Left lobe of liver (tissue), 2 donors: ENCODE results near the gene MST1R. TPM values are rescaled to one million over a fixed set of nuclear protein-coding genes. Genes with fewer than 3 reads are reported as not detected.

Experiments used
- ATAC-seq: fragments of 200-7000 bp; cut with Tn5 transposase; one replicate; pipeline ENCODE4 v1.9.1; 2020; ENCODE audit warnings: mild to moderate bottlenecking, moderate library complexity
- DNase-seq: peaks from one replicate; pipeline ENCODE4 v3.0.0-alpha.2; 2020; ENCODE audit warnings: low spot score
- total RNA-seq: library from RNA; stranded (reverse); gene quantifications from one replicate; pipeline ENCODE4 v1.2.1, GENCODE V29; 2021
- donor health status: DM: no; HTN: no; CAD: no; lungs with moderate emphysema.
- donor health status: DM: no; HTN: yes; CAD: no.

The MST1R gene
- total RNA-seq, 1 donor from 2014 or later, result 1.3 TPM

GRCh38 chr3:49879721-49880120, 24.0 kb downstream of the MST1R start:
- ATAC-seq, result no peak

GRCh38 chr3:49878686-49879085, 25.0 kb downstream of the MST1R start:
- DNase-seq (no peak), ATAC-seq (no peak)

More at GRCh38 chr3:49879721-49880120, 24.0 kb downstream of the MST1R start:
- no peak for DNase-seq

- ATAC-seq, result no peak
Measured at GRCh38 chr3:49877716-49878115, 26.0 kb downstream of the MST1R start.

GRCh38 chr3:49876567-49876966, 27.1 kb downstream of the MST1R start:
- no peak for DNase-seq

More at GRCh38 chr3:49877716-49878115, 26.0 kb downstream of the MST1R start:
- no peak for DNase-seq

GRCh38 chr3:49873623-49874022, 30.1 kb downstream of the MST1R start:
- ATAC-seq (peak; percentile 72), DNase-seq (no peak)

More at GRCh38 chr3:49876567-49876966, 27.1 kb downstream of the MST1R start:
- no peak for ATAC-seq

- no peak for DNase-seq
- ATAC-seq, result no peak
Measured at GRCh38 chr3:49872801-49873281, 30.8 kb downstream of the MST1R start.

GRCh38 chr3:49871531-49872153, 32.0 kb downstream of the MST1R start:
- DNase-seq (no peak), ATAC-seq (no peak)

GRCh38 chr3:49869525-49870126, 34.0 kb downstream of the MST1R start, which contains the start of gene CAMKV:
Gene CAMKV (minus strand): TSS chr3:49869906. CDS start chr3:49862388, 7,518 bp downstream.
- no peak for DNase-seq
- ATAC-seq, result peak; percentile 21

- ATAC-seq, result no peak
- no peak for DNase-seq
Measured at GRCh38 chr3:49868862-49869466, 34.7 kb downstream of the MST1R start.

- no peak for DNase-seq
- ATAC-seq, result peak; percentile 51
Measured at GRCh38 chr3:49867871-49868321, 35.8 kb downstream of the MST1R start.

GRCh38 chr3:49867400-49867799, 36.3 kb downstream of the MST1R start:
- ATAC-seq, result no peak
- no peak for DNase-seq

- no peak for DNase-seq
- ATAC-seq, result no peak
Measured at GRCh38 chr3:49865198-49865784, 38.4 kb downstream of the MST1R start.

- DNase-seq (no peak), ATAC-seq (no peak)
Measured at GRCh38 chr3:49864505-49864904, 39.2 kb downstream of the MST1R start.

- DNase-seq (no peak), ATAC-seq (no peak)
Measured at GRCh38 chr3:49859576-49860305, 43.9 kb downstream of the MST1R start.

GRCh38 chr3:49856181-49857005, 47.3 kb downstream of the MST1R start, which contains the start of gene TRAIP:
Gene TRAIP (minus strand): TSS chr3:49856564. CDS start chr3:49856453, 111 bp downstream.
- ATAC-seq (peak; percentile 99), DNase-seq (peak; percentile 92)

- ATAC-seq (no peak), DNase-seq (no peak)
Measured at GRCh38 chr3:49855662-49856061, 48.0 kb downstream of the MST1R start.

- peak; percentile 58 for DNase-seq
- peak; percentile 89 for ATAC-seq
Measured at GRCh38 chr3:49845694-49846093, 58.0 kb downstream of the MST1R start.

- ATAC-seq (no peak), DNase-seq (no peak)
Measured at GRCh38 chr3:49844464-49845183, 59.0 kb downstream of the MST1R start.
